Sigmoid colon (tissue), 7 donors: ENCODE measurements around the gene PPP2R2C. TPM values are rescaled to one million over a fixed set of nuclear protein-coding genes. Genes with fewer than 3 reads are reported as not detected.

Source experiments
- DNase-seq: peaks from one replicate; pipeline ENCODE4 v3.0.0-alpha.2; 2019
- H3K27ac ChIP-seq, 4 donors: fragments of 200-600 bp; sonication (generic); one replicate each; pipeline ENCODE4 v1.5.1; 2016 to 2019; ENCODE audit warnings: mild to moderate bottlenecking in 1 of 4
- H3K27me3 ChIP-seq, 3 donors: fragments of 200-600 bp; sonication (generic); one replicate each; pipeline ENCODE4 v1.5.1; 2019; ENCODE audit warnings: mild to moderate bottlenecking in 1 of 3
- H3K36me3 ChIP-seq, 4 donors: fragments of 200-600 bp; sonication (generic); one replicate each; pipeline ENCODE4 v1.5.1; 2016 to 2019
- H3K4me1 ChIP-seq, 4 donors: fragments of 200-600 bp; sonication (generic); one replicate each; pipeline ENCODE4 v1.5.1; 2017 to 2019
- H3K4me3 ChIP-seq, 4 donors: fragments of 200-600 bp; sonication (generic); one replicate each; pipeline ENCODE4 v1.5.1; 2017 to 2019; ENCODE audit warnings: mild to moderate bottlenecking in 2 of 4, moderate library complexity in 1 of 4
- H3K9me3 ChIP-seq, 4 donors: fragments of 200-600 bp in 3 of 4; sonication (generic) in 3 of 4; one replicate each; pipeline versions ENCODE4 v1.5.1 to v1.6.1; 2013 to 2019
- CTCF ChIP-seq, 4 experiments: fragments of 450-650 bp in 3 of 4; fragments of 200-600 bp in 1 of 4; IDR thresholded peaks; one replicate each; pipeline ENCODE4 v1.5.1; 2016 to 2019; ENCODE audit warnings: antibody characterized with exemption in 4 of 4, mild to moderate bottlenecking in 3 of 4, moderate library complexity in 2 of 4
- EP300 ChIP-seq, 4 donors: sonication (generic); formaldehyde crosslinking; IDR thresholded peaks; one replicate each; pipeline ENCODE4 v1.6.1; 2017; ENCODE audit warnings: antibody characterized with exemption in 4 of 4
- POLR2A ChIP-seq, 2 donors: fragments of 450-650 bp; IDR thresholded peaks; one replicate each; pipeline ENCODE4 v1.6.1; 2016; ENCODE audit warnings: antibody characterized with exemption in 2 of 2, mild to moderate bottlenecking in 2 of 2, moderate library complexity in 2 of 2
- POLR2AphosphoS5 ChIP-seq, 4 donors: sonication (generic); formaldehyde crosslinking; IDR thresholded peaks; one replicate each; pipeline ENCODE4 v1.6.1; 2017; ENCODE audit warnings: antibody characterized with exemption in 4 of 4
- WGBS, 2 donors: extraction: QIAGEN DNeasy Blood & Tissue Kit; methylation state at CpG; one replicate each; pipeline ENCODE4 v1.1.7; 2013; 5-methylcytosine and 5-hydroxymethylcytosine counted together
- intact Hi-C: fragments of 100-400 bp; cut with DNase I; formaldehyde crosslinking; loops from one replicate; pipeline ENCODE4 v1.15.1; 2023
- polyA plus RNA-seq, 3 donors: library from polyadenylated mRNA; stranded (reverse); fragments of 200-250 nt; gene quantifications; one replicate each; pipeline ENCODE4 v1.2.3, GENCODE V29; 2013
- total RNA-seq, 4 donors: library from RNA; depleted of rRNA; stranded (reverse); fragments of >200 nt; gene quantifications; one replicate each; pipeline ENCODE4 v1.1.0, GENCODE V29; 2016
- donor health status: healthy with polysubstance abuse.
- donor health status: Bipolar disorder and iron deficiency.
- donor health status: healthy.

Gene PPP2R2C
- total and polyA plus RNA-seq, 7 donors: 0.49 to 2.8 (median 1.1) TPM; not detected in 2

DNA sequence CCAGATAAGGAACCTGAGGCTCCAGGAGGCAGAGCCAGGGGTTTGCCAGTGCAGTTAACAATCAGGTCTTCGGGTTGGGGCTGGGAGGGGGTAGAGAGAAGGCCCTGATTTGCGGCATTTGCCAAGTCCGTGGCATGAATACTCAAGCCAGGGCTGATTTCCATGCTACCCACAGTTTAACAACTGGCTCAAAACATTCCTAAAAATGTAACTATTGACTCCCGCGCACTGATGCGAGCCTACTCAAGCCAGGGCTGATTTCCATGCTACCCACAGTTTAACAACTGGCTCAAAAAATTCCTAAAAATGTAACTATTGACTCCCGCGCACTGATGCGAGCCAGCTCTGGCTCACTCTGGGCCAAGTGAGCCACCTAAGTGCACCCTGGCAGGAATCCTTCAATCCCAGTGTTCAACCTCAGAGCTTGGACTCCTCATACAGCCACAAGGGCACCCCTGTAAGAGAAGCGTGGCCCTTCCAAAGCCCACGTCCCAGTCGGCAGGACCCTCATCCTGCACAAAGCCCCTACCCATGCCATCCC lies 75.6 kb downstream of the PPP2R2C start:
- TF ChIP-seq EP300 (IDR thresholded peaks at IDR 0.05) (no peak), POLR2AphosphoS5 (IDR thresholded peaks at IDR 0.05) (no peak), CTCF (IDR thresholded peaks at IDR 0.05) (no peak), POLR2A (IDR thresholded peaks at IDR 0.05) (no peak)
- H3K36me3 ChIP-seq: no peaks in the 10 kb centered on the region
- DNase-seq: no peak
- H3K9me3 ChIP-seq: no peaks in the 10 kb centered on the region
- H3K4me1 ChIP-seq: no peaks in the 10 kb centered on the region
- WGBS, 2 donors: 82 to 84% methylated on average over 12 of the region's 12 CpGs
- H3K4me3 ChIP-seq: no peak overlapping the region
- peaks cover 0 to 39% (median 10%) of the 10 kb centered on the region in 3 donors for H3K27me3 ChIP-seq
- H3K27ac ChIP-seq: no peak overlapping the region
- intact Hi-C loops: no loop called here

DNA sequence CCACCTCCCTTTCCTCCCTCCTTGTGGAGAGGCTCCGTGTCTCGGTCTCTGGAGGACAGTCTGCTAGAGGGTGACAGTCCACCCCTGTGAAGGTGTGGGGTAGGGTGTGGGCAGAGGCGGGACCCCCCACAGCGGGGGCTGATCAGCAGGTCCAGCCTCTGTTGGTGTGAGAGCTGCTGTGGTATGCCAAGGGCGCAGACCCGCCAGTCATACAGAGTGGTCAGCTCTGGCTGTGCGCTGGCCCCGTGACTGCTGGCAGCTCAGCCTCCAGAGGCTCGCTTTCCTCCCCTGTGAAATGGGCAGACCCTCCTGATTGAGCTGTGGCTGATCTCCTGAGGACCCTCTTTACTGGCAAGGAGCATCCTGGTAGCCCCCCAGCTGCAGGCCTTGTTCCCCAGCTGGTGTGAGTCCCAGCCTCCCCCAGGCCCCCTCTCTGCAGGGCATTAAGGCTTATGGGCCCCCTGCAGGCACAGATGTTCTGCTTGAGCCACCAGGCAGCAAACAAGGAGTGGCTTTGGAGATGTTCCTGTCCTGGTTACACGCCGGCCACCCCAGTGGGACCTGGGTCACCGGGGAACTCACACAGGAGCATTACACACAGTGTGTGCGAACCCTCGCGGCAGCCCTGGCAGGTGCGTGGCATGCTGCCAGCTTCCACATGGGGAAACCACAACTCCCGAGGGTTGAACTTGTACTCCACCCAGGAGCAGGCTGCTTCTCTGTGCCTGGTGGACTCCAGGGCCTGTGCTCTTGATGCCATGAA lies 76.8 kb downstream of the PPP2R2C start:
- WGBS, 2 donors: 58 to 63% methylated on average over 17 of the region's 17 CpGs
- Histone ChIP-seq H3K27ac (no peak overlapping the region), H3K4me3 (no peak overlapping the region), H3K36me3 (no peaks in the 10 kb centered on the region), H3K27me3 (peaks cover 0 to 33% (median 8%) of the 10 kb centered on the region in 3 donors), H3K9me3 (no peaks in the 10 kb centered on the region), H3K4me1 (no peaks in the 10 kb centered on the region)
- intact Hi-C loops: no loop called here
- DNase-seq: no peak
- no peak for TF ChIP-seq EP300 (IDR thresholded peaks at IDR 0.05)
- TF ChIP-seq POLR2A (IDR thresholded peaks at IDR 0.05): no peak
- no peak for TF ChIP-seq POLR2AphosphoS5 (IDR thresholded peaks at IDR 0.05)
- no peak for TF ChIP-seq CTCF (IDR thresholded peaks at IDR 0.05)

DNA sequence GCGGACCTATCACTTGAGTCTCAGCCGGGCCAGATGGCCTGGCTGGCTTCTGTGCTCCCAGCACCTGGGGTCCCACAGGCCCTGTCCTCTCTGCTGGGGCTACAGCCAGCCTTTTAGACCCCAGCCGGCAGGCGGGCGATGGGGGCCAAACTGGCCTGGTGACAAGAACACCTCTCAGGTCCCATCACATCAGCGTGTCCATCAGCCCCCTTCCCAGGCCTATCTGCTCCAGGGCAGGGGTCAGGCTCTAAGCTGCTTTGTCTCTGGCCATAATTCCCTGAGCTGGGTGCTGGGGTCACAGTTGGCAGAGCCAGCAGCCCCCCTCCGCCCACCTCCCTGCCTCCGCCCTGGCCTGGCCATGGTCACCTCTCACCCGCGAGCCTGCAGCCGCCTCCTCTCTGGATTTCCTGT lies 77.7 kb downstream of the PPP2R2C start:
- Histone ChIP-seq H3K27ac (no peak overlapping the region), H3K4me3 (no peak overlapping the region), H3K36me3 (no peaks in the 10 kb centered on the region), H3K27me3 (peaks cover 0 to 38% (median 8%) of the 10 kb centered on the region in 3 donors), H3K4me1 (no peaks in the 10 kb centered on the region), H3K9me3 (no peaks in the 10 kb centered on the region)
- DNase-seq: no peak
- 85 to 91% methylated on average over 11 of the region's 11 CpGs for WGBS, 2 donors
- TF ChIP-seq POLR2A (IDR thresholded peaks at IDR 0.05) (no peak), POLR2AphosphoS5 (IDR thresholded peaks at IDR 0.05) (no peak), EP300 (IDR thresholded peaks at IDR 0.05) (no peak), CTCF (IDR thresholded peaks at IDR 0.05) (no peak)
- intact Hi-C loops: no loop called here

DNA sequence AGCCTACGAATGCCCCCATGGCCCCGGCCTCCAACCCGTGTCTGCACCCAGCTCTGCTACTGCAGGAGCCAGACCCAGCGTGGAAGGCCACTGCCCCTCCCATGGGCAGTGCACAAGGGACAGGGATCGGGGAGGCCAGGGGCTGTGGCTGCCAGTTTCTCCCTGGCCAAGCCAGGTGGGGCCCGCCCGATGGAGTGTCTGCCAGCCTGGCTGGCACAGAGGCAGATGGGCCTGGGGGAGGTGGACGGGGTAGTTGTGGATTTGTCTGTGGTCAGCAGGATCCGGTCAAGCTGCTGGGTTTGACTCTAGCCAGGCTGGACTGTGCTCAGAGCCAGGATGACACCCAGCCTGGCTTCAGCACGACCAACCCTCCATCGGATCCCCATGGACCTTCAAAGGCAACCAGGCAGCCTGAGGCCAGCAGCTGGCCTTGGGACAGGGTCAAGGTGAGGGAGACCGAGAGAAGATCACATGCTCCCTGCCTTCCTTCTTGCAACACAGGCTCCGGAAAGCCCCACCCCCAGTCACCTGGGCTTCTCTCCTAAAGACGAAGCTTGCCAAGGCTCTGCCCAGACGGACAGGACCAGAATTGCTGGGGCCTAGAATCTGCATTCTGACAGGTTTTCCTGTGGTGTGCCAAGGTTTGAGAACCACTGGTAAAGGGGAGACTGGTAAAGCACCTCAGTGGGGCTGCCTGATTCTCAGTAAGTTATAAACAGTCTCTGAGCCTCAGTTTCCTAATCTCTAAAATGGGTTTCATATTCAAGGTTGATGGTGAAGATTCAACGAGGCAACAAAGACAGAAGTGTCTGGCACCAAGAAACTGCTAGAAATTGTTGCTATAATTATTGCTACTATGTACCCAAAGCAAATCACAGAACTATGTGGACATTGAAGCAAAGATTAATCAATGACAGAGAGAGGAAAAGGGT lies 78.6 kb downstream of the PPP2R2C start:
- Histone ChIP-seq H3K27me3 (peaks cover 0 to 45% (median 8%) of the 10 kb centered on the region in 3 donors), H3K4me3 (no peak overlapping the region), H3K4me1 (no peaks in the 10 kb centered on the region), H3K9me3 (no peaks in the 10 kb centered on the region), H3K36me3 (no peaks in the 10 kb centered on the region), H3K27ac (no peak overlapping the region)
- WGBS, 2 donors: 53 to 77% methylated on average over 16 of the region's 16 CpGs
- DNase-seq: no peak
- intact Hi-C loops: no loop called here
- TF ChIP-seq CTCF (IDR thresholded peaks at IDR 0.05): no peak
- no peak for TF ChIP-seq POLR2A (IDR thresholded peaks at IDR 0.05)
- no peak for TF ChIP-seq EP300 (IDR thresholded peaks at IDR 0.05)
- no peak for TF ChIP-seq POLR2AphosphoS5 (IDR thresholded peaks at IDR 0.05)
